ENCODE measurements around the gene RHOT2. TPM values are rescaled to one million over a fixed set of nuclear protein-coding genes. Genes with fewer than 3 reads are reported as not detected.

Gene RHOT2
- total and polyA plus RNA-seq, 10 of the 15 experiments (the other 5 are each of a cell fraction or from before 2014, with no cell fraction given): 3.7 to 174 (median 69.8) TPM

DNA sequence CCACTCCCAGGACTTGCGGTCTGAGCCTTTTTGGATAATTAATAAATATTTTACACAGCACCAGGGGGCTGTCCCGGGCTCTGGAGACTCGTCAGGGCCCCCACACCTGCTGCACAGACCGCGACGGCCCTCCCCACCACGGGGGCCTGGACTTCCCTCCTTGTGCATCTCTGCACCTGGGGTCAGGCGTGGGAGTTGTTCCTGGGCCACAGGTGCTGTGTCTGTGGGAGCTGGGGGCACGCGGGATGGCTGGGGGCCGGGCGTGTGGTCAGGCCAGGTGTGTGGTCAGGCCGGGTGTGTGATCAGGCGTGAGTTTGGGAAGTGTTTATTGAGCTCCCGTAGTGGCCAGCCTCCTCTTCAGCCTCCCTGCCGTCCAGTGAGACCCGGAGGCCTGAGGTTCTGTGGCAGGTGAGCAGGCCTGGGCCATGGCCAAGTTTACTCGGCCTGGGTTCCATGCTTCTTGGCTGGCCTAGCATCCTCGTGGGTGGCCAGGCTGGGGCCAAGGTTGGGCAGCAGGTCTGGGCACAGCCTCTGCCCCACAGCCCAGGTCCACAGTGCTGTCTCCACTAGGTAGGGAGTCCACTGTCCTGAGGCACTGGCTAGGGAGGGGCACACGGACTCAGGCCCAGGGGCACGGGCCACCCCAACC, 10.4 kb downstream of the RHOT2 start:
- peaks cover 13% of the 10 kb centered on the region for H3K4me1 ChIP-seq (ENCODE audit: control insufficient read depth, insufficient read depth, low read length)
- H3K27ac ChIP-seq (ENCODE audit: control insufficient read depth, insufficient read depth): no peak overlapping the region
- no TSS peak for BruUV-seq (replicated peaks)
- intact Hi-C loops (cut with micrococcal nuclease; ENCODE audit: unreplicated experiment) (no loop called here), in situ Hi-C loops (cut with MboI) (no loop called here)
- H3K36me3 ChIP-seq (ENCODE audit: control insufficient read depth in 2 of 2, insufficient read depth in 2 of 2, low read length in 1 of 2): peaks cover 6 to 7% of the 10 kb centered on the region in 2 experiments; a peak in 2 of 4 replicates
- H3K4me3 ChIP-seq: no peak overlapping the region
- peaks cover 18% of the 10 kb centered on the region for H3K79me2 ChIP-seq (ENCODE audit: control insufficient read depth, insufficient read depth, low read length)
- DNase-seq (ENCODE audit: low read depth, low spot score) (no peak), FAIRE-seq (no peak), ATAC-seq (no peak)
- TF ChIP-seq, protein P1, sequence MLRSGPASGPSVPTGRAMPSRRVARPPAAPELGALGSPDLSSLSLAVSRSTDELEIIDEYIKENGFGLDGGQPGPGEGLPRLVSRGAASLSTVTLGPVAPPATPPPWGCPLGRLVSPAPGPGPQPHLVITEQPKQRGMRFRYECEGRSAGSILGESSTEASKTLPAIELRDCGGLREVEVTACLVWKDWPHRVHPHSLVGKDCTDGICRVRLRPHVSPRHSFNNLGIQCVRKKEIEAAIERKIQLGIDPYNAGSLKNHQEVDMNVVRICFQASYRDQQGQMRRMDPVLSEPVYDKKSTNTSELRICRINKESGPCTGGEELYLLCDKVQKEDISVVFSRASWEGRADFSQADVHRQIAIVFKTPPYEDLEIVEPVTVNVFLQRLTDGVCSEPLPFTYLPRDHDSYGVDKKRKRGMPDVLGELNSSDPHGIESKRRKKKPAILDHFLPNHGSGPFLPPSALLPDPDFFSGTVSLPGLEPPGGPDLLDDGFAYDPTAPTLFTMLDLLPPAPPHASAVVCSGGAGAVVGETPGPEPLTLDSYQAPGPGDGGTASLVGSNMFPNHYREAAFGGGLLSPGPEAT (IDR thresholded peaks at IDR 0.05; ENCODE audit: low read depth): no peak
- TF ChIP-seq TCF12 (IDR thresholded peaks at IDR 0.05; ENCODE audit: low read depth, low read length) (0 out of 2 replicates have a peak, but pooled peaks have one; percentile 37), POLR2A (IDR thresholded peaks at IDR 0.05; ENCODE audit: low read depth, low read length) (peak; percentile 47; the same call in 1 of the 2 replicates), RBBP5 (conservative IDR thresholded peaks at IDR 0.05) (no peak), NFXL1 (IDR thresholded peaks at IDR 0.05; ENCODE audit: borderline replicate concordance) (no peak), TARDBP (IDR thresholded peaks at IDR 0.05; ENCODE audit: borderline replicate concordance) (no peak)
- H2AFZ ChIP-seq (ENCODE audit: control insufficient read depth, low read depth, low read length): no peak overlapping the region
- 22% methylated on average over 21 of the region's 21 CpGs for WGBS (ENCODE audit: insufficient coverage, insufficient replicate concordance, low lambda C conversion rate, missing lambda C conversion rate)
- peaks cover 6% of the 10 kb centered on the region; the same call in 1 of the 2 replicates for H4K20me1 ChIP-seq (ENCODE audit: control insufficient read depth, insufficient read depth)
- H3K9me3 ChIP-seq (replicated peaks; ENCODE audit: control insufficient read depth, insufficient read depth, low read length): no peaks in the 10 kb centered on the region
- POLR2A ChIA-PET: no interaction called here
- RAD21 ChIA-PET (ENCODE audit: unreplicated experiment): interaction anchor here (0.6 kb wide), 1 partner anchor 1043 kb away, joined by 4 read pairs; no protein-coding TSS in a partner anchor
- CTCF ChIA-PET: interaction anchor here (0.9 kb wide), 1 partner anchor 10 kb away, joined by 4 read pairs; the partner anchor contains the start of gene RHOT2
- SMC1A ChIA-PET (ENCODE audit: uncharacterized antibody, unreplicated experiment): no interaction called here
- H3K9ac ChIP-seq (ENCODE audit: control insufficient read depth, insufficient read depth, low read length): no peak overlapping the region
- no peak overlapping the region for H3K4me2 ChIP-seq (ENCODE audit: control insufficient read depth, insufficient read depth)
- H3K27me3 ChIP-seq (replicated peaks in 1 of 2; ENCODE audit: control insufficient read depth in 2 of 2, insufficient read depth in 2 of 2, low read length in 1 of 2): no peaks in the 10 kb centered on the region

Measured in GM12878 (cell line).